Smooth muscle cell (in vitro differentiated cells): ENCODE results near the gene OLIG1. TPM values are rescaled to one million over a fixed set of nuclear protein-coding genes. Genes with fewer than 3 reads are reported as not detected.

Experiments
- DNase-seq: peaks from one replicate; lab custom pipeline; 2025; ENCODE audit not compliant: unreplicated experiment; lab: John Stamatoyannopoulos, UW
- H2AFZ ChIP-seq: fragments of 200-600 bp; sonication (generic); 2 replicates; pipeline ENCODE4 v1.6.0; 2016; ENCODE audit warnings: antibody characterized with exemption, low read depth, mild to moderate bottlenecking
- H3F3A ChIP-seq: fragments of 200-600 bp; sonication (generic); 2 replicates; pipeline ENCODE4 v1.6.0; 2017; ENCODE audit warnings: antibody characterized with exemption, low read depth
- H3K27ac ChIP-seq: fragments of 200-600 bp; sonication (generic); 2 replicates; pipeline ENCODE4 v1.5.1; 2016; ENCODE audit warnings: low read depth, mild to moderate bottlenecking
- H3K27me3 ChIP-seq: fragments of 200-600 bp; sonication (generic); 2 replicates; pipeline ENCODE4 v1.6.1; 2016; ENCODE audit warnings: low read depth, mild to moderate bottlenecking
- H3K36me3 ChIP-seq: fragments of 200-600 bp; sonication (generic); 2 replicates; pipeline ENCODE4 v1.5.1; 2016; ENCODE audit warnings: low read depth
- H3K4me1 ChIP-seq: fragments of 200-600 bp; sonication (generic); 2 replicates; pipeline ENCODE4 v1.5.1; 2016; ENCODE audit warnings: low read depth
- H3K4me2 ChIP-seq: fragments of 200-600 bp; sonication (generic); 2 replicates; pipeline ENCODE4 v1.6.0; 2016; ENCODE audit warnings: mild to moderate bottlenecking
- H3K4me3 ChIP-seq: fragments of 200-600 bp; sonication (generic); 2 replicates; pipeline ENCODE4 v1.5.1; 2016; ENCODE audit warnings: mild to moderate bottlenecking
- H3K79me2 ChIP-seq: fragments of 200-600 bp; sonication (generic); 2 replicates; pipeline ENCODE4 v1.6.0; 2016; ENCODE audit warnings: low read depth, mild to moderate bottlenecking
- H3K9ac ChIP-seq: fragments of 200-600 bp; sonication (generic); 2 replicates; pipeline ENCODE4 v1.6.0; 2016; ENCODE audit warnings: low read depth
- H3K9me3 ChIP-seq: fragments of 200-600 bp; sonication (generic); replicated peaks from 2 replicates; pipeline ENCODE4 v1.5.1; 2016; ENCODE audit warnings: low read depth
- H4K20me1 ChIP-seq: fragments of 200-600 bp; sonication (generic); 2 replicates; pipeline ENCODE4 v1.6.0; 2016; ENCODE audit warnings: low read depth
- WGBS: methylation state at CpG from one replicate; pipeline ENCODE4 v1.1.7; 2016; ENCODE audit warnings: low lambda C conversion rate; 5-methylcytosine and 5-hydroxymethylcytosine counted together
- polyA plus RNA-seq: library from polyadenylated mRNA; unstranded; fragments of >200 nt; fragmentation: Nextera tagmentation; extraction: Ambion mirVana; gene quantifications from 2 replicates; pipeline ENCODE4 v1.2.1, GENCODE V29; 2016
- total RNA-seq: library from RNA; depleted of rRNA; stranded (reverse); fragments of >200 nt; gene quantifications from 2 replicates; pipeline ENCODE4 v1.2.3, GENCODE V29; 2014
- TF ChIP-seq, protein P1 (sequence below): fragments of 200-600 bp; sonication (generic); IDR thresholded peaks from 2 replicates; pipeline ENCODE4 v1.5.1; 2017; ENCODE audit warnings: borderline replicate concordance, mild to moderate bottlenecking, antibody characterized with exemption; ENCODE audit not compliant: insufficient read depth, poor library complexity, severe bottlenecking

Gene OLIG1
- total and polyA plus RNA-seq, 2 experiments from 2014 or later, result not detected

DNA sequence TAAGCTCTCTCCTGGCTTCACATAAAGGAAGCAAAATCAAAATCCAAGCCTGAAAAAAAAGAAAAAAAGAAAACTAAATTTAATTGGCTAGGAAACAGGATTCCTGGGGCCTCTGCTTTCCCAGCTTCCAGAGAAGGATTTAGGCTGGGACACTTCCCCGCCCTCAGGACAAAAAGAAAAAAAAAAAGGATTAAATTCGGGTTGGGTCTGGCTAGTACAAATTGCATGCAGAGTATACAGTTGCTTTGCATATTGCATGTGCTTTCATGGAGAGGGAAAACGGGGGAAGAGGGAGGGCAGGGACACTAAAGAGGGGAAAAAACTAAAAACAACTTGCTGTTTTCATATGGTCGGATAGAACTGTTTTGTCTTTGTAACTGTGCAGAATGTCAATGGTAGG, 42.7 kb downstream of the OLIG1 start:
- Histone ChIP-seq H3K36me3 (no peaks in the 10 kb centered on the region), H3K4me1 (peaks cover 15% of the 10 kb centered on the region), H3K4me2 (no peak overlapping the region), H3F3A (no peaks in the 10 kb centered on the region), H2AFZ (no peak overlapping the region), H3K4me3 (no peak overlapping the region), H3K27ac (no peak overlapping the region), H3K9ac (no peak overlapping the region), H4K20me1 (no peaks in the 10 kb centered on the region), H3K79me2 (no peaks in the 10 kb centered on the region), H3K27me3 (peaks cover 70% of the 10 kb centered on the region), H3K9me3 (no peaks in the 10 kb centered on the region)
- TF ChIP-seq, protein P1, sequence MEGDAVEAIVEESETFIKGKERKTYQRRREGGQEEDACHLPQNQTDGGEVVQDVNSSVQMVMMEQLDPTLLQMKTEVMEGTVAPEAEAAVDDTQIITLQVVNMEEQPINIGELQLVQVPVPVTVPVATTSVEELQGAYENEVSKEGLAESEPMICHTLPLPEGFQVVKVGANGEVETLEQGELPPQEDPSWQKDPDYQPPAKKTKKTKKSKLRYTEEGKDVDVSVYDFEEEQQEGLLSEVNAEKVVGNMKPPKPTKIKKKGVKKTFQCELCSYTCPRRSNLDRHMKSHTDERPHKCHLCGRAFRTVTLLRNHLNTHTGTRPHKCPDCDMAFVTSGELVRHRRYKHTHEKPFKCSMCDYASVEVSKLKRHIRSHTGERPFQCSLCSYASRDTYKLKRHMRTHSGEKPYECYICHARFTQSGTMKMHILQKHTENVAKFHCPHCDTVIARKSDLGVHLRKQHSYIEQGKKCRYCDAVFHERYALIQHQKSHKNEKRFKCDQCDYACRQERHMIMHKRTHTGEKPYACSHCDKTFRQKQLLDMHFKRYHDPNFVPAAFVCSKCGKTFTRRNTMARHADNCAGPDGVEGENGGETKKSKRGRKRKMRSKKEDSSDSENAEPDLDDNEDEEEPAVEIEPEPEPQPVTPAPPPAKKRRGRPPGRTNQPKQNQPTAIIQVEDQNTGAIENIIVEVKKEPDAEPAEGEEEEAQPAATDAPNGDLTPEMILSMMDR, result no peak
- no peak for DNase-seq
- 65% methylated on average over 4 of the region's 4 CpGs for WGBS

DNA sequence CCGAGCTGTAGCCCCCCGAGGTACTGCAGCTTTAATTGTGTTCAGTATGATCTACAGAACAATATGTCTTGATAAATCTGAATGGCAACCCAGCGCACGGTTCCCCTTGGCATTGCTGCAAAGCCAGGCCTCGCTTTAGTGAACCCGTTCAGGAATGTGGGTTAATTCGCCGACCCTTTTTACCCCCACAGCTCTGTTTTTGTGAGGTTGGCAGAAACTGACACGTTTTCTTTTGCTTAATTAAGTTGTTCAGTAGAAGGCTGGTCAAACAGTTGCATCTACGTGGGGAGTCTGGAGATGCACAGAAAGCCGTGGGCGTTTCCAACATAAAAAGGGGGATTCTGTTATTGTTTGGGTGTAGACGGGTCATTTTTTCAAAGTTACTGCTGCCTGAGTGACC, 43.2 kb downstream of the OLIG1 start:
- no peak for DNase-seq
- H3K27me3 ChIP-seq, result peaks cover 65% of the 10 kb centered on the region
- H3K4me1 ChIP-seq, result peaks cover 15% of the 10 kb centered on the region
- no peaks in the 10 kb centered on the region for H4K20me1 ChIP-seq
- no peak overlapping the region for H3K4me2 ChIP-seq
- no peaks in the 10 kb centered on the region for H3K79me2 ChIP-seq
- WGBS, result 80% methylated on average over 13 of the region's 13 CpGs
- no peak overlapping the region for H3K4me3 ChIP-seq
- H3K9ac ChIP-seq, result no peak overlapping the region
- H2AFZ ChIP-seq, result no peak overlapping the region
- H3K36me3 ChIP-seq, result no peaks in the 10 kb centered on the region
- no peaks in the 10 kb centered on the region for H3K9me3 ChIP-seq
- no peak overlapping the region for H3K27ac ChIP-seq
- no peaks in the 10 kb centered on the region for H3F3A ChIP-seq
- TF ChIP-seq, protein P1, result no peak

DNA sequence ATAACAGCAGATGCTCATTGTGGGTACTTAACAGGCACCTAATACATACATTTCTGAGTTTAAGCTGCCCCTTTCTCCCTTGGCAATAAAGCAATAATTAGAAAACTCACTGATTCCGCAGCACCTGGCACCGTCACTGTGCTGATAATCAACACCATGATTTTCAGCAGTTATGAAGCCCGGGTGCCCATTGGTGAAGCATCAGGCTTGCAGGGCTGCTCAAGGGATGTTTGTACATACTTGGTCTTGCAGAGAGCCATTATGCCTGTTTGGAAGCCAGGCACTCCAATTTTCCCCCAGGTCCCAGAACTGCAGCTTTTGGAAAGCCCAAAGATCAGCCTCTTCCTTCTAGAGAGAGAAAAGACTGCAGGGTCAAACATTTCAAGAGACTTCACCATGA, 44.3 kb downstream of the OLIG1 start:
- no peak overlapping the region for H3K4me3 ChIP-seq
- 92% methylated on average over 3 of the region's 3 CpGs for WGBS
- H3K4me2 ChIP-seq, result no peak overlapping the region

More for the DNA sequence above, 44.3 kb downstream of the OLIG1 start:
- H3K27me3 ChIP-seq, result peaks cover 59% of the 10 kb centered on the region
- TF ChIP-seq, protein P1, result no peak
- H3K79me2 ChIP-seq, result no peaks in the 10 kb centered on the region
- H3K9me3 ChIP-seq, result no peaks in the 10 kb centered on the region
- H3K27ac ChIP-seq, result no peak overlapping the region
- H3K9ac ChIP-seq, result no peak overlapping the region
- DNase-seq, result no peak
- H3K4me1 ChIP-seq, result peaks cover 15% of the 10 kb centered on the region
- no peak overlapping the region for H2AFZ ChIP-seq
- H3K36me3 ChIP-seq, result no peaks in the 10 kb centered on the region
- no peaks in the 10 kb centered on the region for H4K20me1 ChIP-seq
- no peaks in the 10 kb centered on the region for H3F3A ChIP-seq
